GM18517 (cell line): Measurements from ENCODE around the gene PDE4D.
"Not testable (repeated sequence)": the region's sequence is repeated elsewhere in the genome, so short reads cannot be mapped to it uniquely, and the experiment has no call there.

Source experiments
- ATAC-seq: cut with Tn5 transposase; IDR thresholded peaks from one replicate; pipeline ENCODE4 v1.9.1; 2021; ENCODE audit warnings: mild to moderate bottlenecking, moderate library complexity; ENCODE audit not compliant: unreplicated experiment

Gene PDE4D

DNA sequence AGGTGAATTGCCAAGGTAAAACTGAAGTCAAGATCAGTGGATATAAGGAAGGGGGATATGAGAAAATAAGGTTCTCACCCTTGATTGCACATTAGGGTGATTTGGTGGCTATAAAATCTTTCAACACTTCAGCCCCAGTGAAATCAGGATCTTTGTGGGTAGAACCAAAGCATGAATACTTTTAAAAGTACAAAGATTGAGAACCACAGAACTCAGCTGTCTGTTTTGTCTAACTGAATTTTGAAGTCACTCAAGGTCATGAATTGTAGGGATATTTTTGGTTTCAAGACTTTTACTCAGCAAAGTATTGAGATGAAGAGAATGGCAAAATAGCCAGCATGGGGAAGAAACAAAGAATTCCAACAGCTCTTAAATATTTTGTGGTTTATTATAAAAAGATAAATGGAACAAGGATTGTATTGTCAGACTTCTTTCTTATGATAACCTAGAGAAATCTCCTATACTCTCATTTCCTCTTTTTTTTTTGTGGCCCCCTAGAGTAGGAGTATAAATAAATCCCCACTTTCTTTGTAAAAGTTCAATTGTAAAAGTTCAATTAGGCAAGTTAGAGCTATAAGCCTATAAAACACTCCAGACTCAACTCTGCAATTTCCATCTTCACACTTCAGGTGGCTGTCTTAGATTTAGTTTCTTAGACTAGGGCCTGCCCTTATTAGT is 272.9 kb downstream of the PDE4D start:
- ATAC-seq, result no peak

DNA sequence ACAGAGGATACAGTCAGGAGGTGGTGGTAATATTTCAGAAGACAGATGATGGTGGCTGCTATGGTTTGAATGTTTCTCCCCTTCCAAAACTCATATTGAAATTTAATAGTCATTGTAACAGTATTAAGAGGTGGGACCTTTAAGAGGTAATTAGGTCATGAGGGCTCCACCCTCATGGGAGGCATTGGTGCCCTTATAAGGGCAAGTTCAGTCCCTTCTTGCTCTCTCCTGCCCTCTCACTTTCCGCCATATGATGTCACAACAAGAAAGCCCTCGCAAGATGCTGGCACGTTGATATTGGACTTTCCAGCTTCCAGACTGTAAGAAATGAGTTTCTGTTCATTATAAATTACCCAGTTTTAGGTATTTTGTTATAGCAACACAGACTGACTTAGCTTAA is 274.9 kb downstream of the PDE4D start:
- ATAC-seq, result no peak

DNA sequence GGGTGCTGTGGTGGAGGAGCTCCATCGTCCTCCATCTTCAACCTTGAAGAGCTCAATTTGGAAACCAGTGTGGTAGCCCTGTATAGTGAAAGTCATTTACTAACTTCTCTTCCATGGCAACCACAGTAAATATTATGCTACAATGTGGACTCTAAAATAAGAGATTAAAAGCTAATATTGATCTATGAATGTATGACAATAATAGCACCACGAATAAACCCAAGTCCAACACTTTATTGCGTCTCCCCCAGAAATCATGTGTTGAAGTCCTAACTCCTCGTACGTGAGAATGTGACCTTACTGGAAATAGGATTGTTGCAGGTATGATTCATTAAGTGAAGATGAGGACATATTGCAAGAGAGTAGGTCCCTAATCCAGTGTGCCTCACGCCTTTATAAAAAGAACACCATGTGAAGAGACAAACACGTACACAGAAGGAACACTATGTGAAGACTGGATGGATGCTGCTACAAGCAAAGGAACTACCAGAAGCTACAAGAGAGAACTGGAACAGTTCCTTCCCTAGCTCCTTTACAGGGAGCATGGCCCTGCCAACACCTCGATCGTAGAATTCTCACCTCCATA is 276.2 kb downstream of the PDE4D start:
- no peak for ATAC-seq

DNA sequence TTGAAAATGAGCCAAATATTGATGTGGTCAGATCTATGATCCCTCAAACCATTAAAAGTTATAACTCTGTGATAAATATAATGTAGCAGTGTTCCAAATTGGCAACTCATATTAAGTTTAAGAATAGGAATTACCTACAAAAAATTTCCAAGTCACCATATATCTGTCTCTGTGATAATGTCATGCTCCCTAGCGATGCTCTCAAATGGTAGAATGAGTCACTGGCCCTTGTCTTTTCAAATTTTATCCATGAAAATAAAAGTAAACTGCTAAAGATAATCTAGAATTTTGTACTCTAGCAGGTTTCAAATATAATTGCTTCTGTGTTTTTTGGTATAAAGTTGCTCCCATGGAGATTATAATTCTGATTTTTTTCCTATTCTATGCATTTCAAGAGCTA is 277.1 kb downstream of the PDE4D start:
- no peak for ATAC-seq

DNA sequence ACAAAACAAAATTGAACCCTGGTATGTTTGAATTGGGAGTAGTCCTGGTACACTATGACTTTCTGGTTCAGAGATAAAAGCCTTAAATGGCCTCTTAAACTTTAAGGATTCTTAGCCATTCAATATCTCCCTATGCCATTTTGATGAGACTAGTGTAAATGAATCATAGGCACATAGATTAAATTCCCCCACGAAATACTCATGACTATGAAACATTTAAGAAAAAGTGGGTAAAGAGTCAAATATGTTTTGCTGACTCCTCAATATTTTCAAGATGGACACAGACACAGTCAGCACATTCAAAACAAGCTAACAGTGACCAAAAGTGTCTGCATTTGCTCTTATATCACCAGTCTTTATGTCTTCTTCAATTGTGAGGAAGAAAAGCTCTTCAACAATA is 278.3 kb downstream of the PDE4D start:
- no peak for ATAC-seq

DNA sequence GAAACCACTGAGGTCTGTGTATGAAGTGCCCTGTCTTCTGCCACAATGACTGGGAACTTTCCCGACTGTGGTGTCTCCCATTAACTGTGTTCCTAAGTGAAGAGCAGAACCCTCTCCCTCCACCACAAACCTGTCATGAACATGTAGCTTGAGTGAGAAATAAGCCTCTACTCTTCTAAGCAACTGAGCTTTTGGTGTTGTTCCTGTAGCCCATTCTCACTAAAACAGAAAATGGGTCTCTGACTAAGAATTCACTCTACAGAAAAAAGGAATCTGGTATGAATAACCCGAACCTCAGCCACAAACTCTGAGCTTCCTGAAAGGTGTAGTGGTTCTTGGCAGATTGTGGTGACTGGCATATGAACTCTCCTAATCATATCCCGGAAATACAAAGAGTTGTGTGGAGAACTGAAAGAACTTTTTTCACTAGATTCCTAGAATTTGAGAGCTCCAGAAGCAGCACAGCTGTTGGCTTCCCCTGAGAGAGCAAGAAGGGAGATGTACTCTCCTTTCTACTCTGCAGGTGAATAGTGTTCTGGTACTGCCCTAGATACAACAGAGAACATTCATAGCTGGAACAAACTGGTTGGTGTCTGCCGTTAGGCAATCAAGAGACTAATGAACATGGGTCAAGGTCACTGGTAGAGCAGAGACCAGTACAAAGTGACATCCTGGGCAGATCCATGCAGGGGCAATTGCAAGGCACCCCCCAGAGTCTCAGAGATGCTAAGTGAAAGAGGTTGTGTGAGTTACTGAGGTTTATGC is 283.8 kb downstream of the PDE4D start:
- ATAC-seq, result no peak

DNA sequence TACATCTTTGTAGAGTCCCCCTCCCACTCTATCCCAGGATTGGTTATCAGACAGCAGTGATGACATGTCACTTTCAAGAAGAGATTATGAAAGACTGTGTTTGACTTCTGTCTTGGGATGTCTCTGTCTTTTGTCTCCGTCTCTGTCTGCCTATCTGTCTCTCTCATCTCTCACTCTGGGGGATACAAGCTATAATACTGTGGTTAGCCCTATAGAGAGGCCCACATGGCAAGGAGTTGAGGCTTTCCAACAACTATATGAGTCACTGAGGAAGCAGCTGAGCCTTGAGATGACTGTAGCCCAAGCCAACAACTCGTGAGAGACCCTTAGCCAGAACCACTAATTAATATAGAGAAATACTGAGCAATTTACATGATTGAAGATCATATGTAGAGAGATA is 284.8 kb downstream of the PDE4D start:
- no peak for ATAC-seq

DNA sequence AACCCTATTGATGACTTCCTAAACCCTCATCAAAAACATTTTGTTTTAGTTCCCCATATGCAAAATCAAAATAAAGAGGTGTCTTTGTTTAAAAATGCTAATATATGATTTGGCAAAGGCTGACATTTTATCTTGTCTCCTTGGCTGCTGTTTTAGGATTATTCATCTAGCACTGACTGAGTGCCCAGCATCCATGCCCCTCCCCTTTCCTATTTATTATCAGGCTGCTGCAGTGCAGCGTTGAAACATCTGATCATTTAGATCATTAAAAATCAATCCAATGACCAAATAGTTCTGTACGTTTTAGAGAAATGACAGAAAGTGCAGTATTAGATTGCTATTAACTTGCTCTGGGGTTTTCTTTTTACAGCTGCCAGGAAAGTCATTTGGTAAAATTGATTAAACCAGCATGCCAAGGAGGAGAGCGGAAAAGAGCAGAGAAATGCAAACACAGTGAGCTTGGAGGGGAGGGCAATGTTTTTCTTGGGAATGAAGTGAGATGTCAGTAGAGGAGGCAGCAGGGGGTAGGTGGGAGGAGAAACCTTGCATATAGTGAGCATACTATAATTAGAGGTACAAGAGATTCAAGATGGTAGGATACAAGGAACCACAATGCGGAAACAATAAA is 286.3 kb downstream of the PDE4D start:
- no peak for ATAC-seq

DNA sequence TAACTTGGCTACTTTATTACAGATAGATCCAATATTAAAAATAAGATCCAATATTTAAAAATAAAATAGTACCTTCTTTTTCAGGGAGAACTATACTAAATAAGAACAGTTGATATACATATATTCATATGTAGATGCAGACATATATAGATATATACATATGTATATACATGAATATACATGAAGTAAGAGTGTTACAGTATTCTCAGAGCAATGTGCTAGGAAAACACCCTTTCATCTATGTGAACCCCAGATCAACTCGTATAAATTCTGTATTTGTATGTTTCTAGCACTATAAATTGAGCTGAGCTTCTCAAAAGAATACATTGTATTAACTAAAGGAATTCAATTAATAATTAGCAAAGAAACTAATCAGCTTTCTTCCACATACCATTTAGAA is 287.6 kb downstream of the PDE4D start:
- ATAC-seq, result no peak

DNA sequence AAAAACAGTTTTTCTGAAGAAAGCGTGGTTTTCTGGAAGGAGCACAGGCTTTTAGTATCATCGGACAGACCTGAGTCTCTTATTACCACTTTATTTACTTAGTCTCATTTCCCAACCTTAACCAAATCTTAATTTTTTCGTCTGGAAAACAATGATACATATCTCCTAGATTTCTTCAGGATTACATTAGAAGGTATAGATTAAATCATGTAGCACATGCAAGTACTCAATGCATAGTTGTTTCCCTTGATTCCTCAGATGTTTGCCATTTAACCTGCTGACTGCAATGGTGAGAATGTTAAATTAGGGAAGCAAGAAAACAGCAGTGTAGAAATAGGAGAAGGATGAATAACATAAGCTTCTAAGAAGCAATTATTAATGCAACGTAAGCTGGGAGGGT is 289.4 kb downstream of the PDE4D start:
- no peak for ATAC-seq

DNA sequence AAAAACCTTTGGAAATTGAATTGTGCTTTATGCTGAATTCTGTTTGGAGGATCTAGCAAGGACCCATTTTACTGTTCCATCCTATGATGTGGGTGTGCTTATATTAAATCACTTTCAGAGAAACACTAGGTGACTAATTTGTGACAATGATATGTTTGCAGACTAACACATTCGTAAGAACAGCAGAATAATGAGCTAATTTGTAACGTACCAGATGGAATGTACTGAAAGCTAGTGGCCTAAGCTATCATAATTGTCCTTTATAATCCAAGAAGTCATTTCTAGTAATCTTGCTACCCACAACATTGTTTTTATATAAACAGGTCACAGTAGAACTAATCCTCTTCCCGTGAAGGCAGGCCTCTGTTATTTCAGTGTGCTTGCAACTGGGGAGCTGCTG is 292.5 kb downstream of the PDE4D start:
- ATAC-seq, result no peak

DNA sequence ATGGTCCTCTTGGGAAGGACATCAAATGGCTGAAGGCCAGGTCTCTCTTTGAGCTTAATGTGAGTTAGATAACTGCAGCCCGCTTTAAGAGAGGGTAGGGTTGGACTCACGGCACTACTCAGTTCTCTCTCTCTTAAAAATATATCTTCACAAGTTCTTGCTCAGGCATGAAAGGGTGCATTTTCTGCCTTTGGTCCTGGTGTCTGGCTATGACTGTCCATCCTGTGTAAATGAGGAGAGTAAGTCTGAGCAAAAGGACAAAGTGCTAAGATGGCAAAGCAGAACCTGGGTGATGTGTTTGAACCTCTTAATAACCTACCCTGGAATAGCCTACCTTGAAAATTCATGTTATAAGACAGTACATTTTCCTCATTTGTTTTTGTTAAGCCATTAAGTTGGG is 293.4 kb downstream of the PDE4D start:
- ATAC-seq, result no peak

DNA sequence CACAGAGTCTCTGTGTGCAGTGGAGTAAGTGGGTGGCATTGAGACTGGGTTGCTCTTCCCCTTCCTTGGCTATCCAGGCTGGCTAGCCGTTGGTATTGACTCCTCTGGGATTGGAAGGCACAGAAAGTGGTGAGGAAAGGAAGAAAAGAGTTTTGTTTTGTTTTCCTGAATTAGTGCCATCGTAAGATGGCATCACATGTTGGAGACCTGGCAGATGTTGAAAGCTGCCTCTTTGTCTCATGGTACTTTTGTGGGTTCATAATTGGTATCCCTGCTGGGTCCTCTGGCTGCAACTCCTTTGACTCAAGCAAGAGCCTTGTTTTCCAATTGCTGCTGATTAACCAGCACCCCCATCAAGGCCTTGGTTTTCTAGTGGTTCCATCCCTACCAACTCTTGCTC is 293.8 kb downstream of the PDE4D start:
- no peak for ATAC-seq

DNA sequence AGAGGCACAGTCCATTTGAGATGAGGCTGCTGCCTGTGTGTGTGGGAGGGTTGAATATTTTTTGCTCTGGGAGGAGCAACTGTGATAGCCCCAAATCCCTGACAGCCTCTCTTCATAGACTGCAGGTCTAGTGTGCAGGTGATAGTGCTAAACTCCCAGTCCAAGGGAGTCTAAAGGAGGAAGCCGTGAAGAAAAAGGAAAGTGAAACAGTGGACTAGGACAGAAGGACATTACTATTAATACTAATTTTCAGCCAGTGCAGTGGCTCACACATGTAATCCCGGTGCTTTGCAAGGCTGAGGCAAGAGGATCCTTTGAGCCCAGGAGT is 295.0 kb downstream of the PDE4D start:
- peak; percentile 57 for ATAC-seq

DNA sequence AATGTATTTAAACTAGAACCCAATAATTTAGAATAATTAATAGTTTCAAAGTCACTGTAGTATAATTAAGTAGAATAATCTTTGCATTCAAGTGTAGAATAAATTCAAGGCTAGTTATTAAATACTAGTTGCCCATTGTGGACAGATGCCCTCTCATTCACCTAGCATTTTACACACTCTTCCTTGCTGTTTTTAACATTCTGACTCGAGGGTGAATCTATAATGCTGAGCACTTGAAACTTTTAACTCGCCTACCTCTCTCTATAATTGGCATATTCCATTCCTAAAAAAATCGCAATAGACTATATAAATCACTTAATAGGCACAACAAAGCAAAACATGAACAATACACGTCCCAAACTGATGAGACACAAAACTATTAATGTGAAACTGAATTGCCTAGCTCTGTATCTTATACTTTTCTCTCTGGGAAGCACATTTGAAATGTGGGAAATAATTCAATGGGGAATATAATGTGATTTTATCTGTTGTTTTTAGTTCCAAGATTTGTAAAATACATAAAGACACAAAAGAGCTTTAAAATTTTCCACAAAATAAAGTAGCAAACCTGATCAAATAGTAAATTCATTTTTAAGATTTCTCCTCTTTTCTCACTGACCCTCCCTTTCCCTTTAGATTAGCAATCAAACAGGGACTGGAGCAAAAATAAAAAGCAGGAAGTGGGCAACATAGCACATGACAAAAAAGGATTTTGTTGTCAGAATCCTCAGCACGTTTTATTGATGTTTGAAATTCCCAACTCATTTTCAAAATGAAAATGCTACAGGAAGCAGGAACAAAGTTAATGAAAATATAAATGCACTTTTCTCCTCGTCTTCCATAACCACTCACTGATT is 295.6 kb downstream of the PDE4D start:
- no peak for ATAC-seq

DNA sequence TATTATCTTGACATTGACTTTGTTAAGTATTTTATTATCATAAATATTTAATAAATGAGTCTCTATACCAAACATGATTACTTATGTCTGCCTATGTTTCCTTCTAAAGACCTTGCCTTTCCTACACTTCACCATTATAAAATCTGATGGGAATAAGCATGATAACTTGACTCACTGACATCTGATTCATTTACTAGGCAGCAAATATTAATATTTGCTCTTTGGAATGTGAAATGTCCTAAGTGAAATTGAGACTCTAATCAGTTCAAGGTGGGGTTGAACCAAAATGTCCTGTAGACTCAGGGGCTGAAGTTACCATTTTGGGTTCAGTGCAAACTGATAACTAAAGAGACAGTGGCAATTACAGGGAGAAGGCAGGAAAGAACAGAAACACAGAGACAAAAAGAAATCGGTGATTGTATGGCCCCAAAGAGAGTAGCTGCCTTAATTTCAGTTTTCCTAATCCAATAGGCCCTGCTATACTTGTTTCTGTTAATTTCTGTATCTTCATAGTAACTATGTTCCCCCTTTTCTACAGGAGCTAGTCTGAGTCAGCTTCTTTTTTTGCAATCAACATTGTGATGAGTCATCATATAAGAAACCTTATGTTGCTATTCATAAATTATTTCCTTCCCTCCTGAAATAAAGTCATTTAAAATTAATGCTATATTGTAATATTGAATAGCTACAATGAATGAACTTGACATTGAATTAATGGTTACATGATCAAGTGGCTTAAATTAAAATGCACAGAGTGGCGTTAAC is 296.8 kb downstream of the PDE4D start:
- ATAC-seq, result no peak

DNA sequence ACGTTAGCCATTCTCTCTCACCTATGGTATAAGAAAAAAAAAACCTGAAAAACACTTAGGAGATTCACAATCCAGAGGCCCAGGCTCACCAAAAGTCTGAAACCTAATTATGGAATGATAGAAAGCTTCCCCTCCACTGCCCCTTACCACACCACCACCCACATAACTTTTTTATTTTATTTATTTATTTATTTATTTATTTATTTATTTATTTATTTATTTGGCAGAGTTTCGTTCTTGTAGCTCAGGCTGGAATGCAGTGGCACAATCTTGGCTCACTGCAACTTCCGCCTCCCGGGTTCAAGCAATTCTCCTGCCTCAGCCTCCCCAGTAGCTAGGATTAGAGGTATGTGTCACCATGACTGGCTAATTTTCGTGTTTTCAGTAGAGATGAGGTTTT is 299.4 kb downstream of the PDE4D start:
- not testable (repeated sequence) for ATAC-seq

DNA sequence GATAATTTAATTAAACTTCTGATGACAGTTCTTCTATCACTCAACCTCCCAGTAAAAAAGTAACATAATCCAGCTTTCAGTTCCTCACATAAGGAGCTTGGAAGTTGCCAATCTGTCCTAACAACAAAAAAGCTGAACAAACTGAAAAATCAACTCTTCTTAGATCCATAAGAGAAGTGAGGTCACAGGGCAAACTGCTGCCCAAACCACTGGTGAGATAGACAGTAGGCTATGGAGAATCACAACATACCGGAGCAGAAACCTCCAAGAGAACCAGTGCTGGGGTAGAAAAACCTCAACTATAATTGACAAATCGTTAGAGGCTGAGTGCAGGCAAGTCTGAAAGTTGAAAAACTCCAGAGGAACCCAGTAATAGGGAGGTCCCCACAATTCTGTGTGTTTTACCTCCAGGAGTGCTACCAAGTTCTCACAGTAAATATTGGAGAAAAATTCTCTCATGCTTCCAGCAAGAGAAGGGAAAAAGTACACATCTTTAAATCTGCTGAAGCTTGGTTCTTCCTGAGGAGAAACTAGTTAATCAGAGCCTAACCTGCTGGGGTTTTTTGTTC is 300.0 kb downstream of the PDE4D start:
- ATAC-seq, result no peak

DNA sequence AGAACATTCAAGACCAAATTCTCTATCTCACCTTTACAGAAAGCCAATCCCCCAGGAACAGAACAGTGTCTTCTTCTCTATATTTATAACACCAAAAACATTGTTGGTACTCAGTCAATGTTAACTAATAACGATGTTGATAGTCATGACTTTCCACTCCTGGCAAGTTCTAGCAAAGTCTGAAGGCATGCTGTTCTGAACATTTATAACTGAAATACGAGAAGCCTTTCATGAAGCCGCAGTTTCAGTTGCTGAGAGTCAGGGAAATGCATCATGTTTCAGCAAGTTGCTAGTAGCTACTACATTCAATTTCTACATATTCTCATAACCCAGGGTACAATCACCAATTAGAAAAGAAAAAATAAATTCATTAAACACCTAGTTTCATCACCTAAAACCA is 301.4 kb downstream of the PDE4D start:
- ATAC-seq, result no peak

DNA sequence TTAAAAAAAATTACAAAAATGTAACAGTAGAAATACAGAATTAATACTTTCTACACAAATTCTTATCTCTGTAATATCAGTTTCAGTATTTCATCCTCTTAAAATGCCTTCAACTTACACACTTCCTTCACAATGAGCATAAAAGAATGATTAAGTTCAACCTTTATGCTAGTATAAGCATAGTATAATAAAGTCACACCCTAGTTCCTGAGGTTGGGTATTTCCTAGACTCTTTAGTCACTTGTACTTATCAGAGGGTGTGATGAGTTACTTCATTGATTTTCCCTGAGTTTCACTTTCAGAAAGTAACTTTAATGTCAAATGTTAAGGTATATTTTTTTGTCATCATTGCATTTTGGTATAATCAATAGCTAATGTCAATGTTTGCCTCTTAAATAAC is 302.4 kb downstream of the PDE4D start:
- ATAC-seq, result peak; percentile 84
